Mesodermal cell (in vitro differentiated cells): ENCODE results near the gene C6orf89.

Source experiments
- H3K27ac ChIP-seq: 2 replicates; pipeline ENCODE4 v1.7.0; 2013; ENCODE audit warnings: mild to moderate bottlenecking, low read depth, low read length, moderate library complexity; ENCODE audit not compliant: severe bottlenecking
- H3K36me3 ChIP-seq: 2 replicates; pipeline ENCODE4 v1.7.1; 2013; ENCODE audit warnings: mild to moderate bottlenecking, low read length, moderate library complexity; ENCODE audit not compliant: control insufficient read depth, insufficient read depth
- H3K4me1 ChIP-seq: one replicate; pipeline ENCODE4 v1.7.1; 2013; ENCODE audit warnings: mild to moderate bottlenecking, low read length; ENCODE audit not compliant: insufficient read depth, control insufficient read depth, poor library complexity, severe bottlenecking
- H3K4me3 ChIP-seq: 2 replicates; pipeline ENCODE4 v1.7.0; 2013; ENCODE audit warnings: low read length, control low read depth, mild to moderate bottlenecking; ENCODE audit not compliant: insufficient read depth, poor library complexity, severe bottlenecking; ENCODE audit errors: extremely low read depth
- H3K9me3 ChIP-seq: 2 replicates; pipeline ENCODE4 v1.7.1; 2013; ENCODE audit warnings: mild to moderate bottlenecking, low read length, moderate library complexity; ENCODE audit not compliant: control insufficient read depth
- WGBS, 2 experiments: methylation state at CpG; one replicate each; pipeline ENCODE4 v1.1.5; 2013; ENCODE audit warnings: missing lambda C conversion rate in 2 of 2; ENCODE audit not compliant: insufficient coverage in 2 of 2; 5-methylcytosine and 5-hydroxymethylcytosine counted together

The C6orf89 gene

DNA sequence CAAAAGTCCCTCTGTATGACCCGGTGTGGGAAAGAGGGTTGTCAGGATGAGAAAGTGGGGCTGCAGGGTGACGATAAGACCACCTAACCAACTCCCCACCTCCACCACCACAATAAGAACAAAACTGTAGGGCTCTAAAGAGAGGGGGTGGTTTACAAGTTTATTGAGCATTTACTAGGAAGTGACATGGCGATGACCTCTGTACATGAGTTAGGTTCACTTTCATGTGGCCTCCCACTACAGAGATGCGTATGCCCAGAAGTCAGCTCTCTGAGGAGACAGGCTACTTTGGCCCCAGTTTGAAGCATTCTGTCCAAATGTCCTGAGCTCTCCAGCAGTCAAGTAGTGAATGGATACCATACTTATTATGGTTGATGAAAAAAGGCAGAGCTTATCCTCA lies 40.1 kb downstream of the C6orf89 start:
- no peak overlapping the region for H3K4me3 ChIP-seq
- H3K4me1 ChIP-seq = peaks cover 32% of the 10 kb centered on the region
- no peak overlapping the region for H3K27ac ChIP-seq
- 71 to 100% methylated on average over 1 of the region's 4 CpGs for WGBS, 2 experiments
- H3K9me3 ChIP-seq = no peaks in the 10 kb centered on the region
- H3K36me3 ChIP-seq = peaks cover 16% of the 10 kb centered on the region

DNA sequence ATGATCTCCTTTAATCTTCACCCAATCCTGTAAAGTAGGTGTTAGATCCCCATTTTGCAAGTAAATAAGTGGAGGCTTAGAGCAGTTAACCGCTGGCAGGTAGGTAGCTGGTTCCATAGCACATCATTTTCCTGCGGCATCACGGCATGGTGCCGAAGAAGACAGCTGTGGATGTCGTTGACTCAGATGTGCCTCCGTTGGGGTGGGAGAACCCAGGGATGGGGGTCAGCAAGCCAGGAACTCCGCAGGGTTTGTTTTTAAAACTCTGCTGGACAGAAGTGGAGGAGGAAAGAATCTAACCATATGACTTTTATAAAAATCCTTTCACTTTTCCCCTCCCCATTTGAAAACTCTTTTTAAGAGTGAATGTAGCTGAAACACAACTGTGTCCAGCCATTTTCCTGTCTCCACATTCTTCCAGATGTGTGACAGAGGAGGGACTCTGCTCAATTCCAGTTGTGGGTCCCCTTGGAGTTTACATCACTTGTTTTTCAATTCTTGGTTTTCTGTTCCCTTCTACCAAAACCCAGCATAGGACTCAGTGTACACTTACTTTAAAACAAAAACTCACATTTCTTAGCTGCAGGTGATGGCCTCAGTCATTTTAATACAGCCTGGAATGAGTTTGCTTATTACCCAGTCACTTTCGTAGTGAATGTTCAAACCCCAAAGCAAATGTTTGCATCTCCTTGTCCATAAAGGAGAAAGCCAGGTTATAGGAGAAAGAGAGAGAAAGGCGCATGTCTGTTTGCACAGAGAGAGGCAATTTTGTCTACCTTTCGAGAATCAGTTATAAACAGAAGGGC lies 41.2 kb downstream of the C6orf89 start:
- WGBS, 2 experiments = 85 to 89% methylated on average over 7 to 9 of the region's 10 CpGs
- peaks cover 32% of the 10 kb centered on the region for H3K4me1 ChIP-seq
- peaks cover 11% of the 10 kb centered on the region for H3K36me3 ChIP-seq
- no peak overlapping the region for H3K27ac ChIP-seq
- no peak overlapping the region for H3K4me3 ChIP-seq
- H3K9me3 ChIP-seq = no peaks in the 10 kb centered on the region

DNA sequence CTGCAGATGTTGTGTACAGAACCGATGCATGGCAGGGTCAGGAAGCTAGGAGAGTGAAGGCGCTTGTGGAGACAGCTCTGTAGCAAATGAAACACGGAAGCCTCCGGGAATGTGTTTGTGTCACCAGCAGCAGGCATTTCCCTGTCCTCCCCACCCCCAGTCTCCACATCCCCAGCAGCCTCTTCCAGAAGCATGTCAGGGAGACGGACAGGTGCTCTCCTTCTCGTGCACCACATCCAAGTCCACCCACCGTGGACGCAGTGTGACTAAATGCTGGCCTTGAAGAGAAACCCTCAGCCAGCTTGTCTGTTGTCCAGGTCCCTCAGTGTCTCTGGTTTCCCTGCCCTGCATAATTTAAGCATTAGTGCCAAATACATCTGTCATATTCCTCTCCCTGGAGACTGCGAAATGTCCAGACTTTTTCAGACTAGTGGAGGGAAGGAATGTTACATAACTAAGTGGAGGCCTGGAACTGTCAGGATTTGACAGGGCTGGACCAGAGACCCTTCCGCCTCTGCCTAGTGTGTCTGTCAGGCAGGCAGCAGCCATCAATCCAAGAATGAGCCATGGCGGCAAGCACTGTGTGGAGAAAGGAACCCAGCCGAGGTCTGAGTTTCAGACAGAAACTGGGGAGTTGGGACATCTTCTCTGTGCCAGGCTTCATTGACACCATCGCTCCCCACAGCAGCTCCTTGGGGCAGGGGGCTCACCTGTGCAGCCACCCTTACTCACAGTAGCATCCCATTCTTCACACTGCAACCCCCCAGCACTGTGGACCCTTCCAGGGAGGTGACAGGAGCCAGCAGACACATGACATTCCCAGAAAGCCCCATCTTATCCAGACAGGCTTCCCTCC lies 42.2 kb downstream of the C6orf89 start:
- 90 to 92% methylated on average over 10 to 11 of the region's 13 CpGs for WGBS, 2 experiments
- H3K27ac ChIP-seq = no peak overlapping the region
- H3K9me3 ChIP-seq = no peaks in the 10 kb centered on the region
- H3K36me3 ChIP-seq = peaks cover 11% of the 10 kb centered on the region
- peaks cover 32% of the 10 kb centered on the region for H3K4me1 ChIP-seq
- no peak overlapping the region for H3K4me3 ChIP-seq

DNA sequence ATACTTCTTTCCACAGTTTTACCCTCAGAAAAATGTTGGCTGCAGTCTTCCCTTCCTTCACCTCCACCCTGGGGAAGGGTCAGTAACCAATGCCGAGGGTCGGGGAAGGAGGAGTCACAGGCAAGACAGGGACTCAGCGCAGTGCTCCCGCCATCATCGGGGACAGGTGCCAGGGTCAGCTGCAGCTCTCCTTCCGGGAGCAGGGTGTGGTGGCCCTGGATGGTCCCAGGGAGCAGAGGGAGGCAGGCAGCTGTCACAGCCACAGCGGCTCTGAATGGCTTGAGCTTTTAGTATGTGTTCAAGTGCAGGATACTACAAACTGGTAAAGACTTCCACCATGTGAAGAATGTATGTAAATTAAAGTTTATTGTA lies 42.8 kb downstream of the C6orf89 start:
- peaks cover 28% of the 10 kb centered on the region for H3K4me1 ChIP-seq
- peaks cover 6% of the 10 kb centered on the region for H3K36me3 ChIP-seq
- 85 to 86% methylated on average over 5 to 7 of the region's 7 CpGs for WGBS, 2 experiments
- H3K27ac ChIP-seq = no peak overlapping the region
- no peak overlapping the region for H3K4me3 ChIP-seq
- no peaks in the 10 kb centered on the region for H3K9me3 ChIP-seq

DNA sequence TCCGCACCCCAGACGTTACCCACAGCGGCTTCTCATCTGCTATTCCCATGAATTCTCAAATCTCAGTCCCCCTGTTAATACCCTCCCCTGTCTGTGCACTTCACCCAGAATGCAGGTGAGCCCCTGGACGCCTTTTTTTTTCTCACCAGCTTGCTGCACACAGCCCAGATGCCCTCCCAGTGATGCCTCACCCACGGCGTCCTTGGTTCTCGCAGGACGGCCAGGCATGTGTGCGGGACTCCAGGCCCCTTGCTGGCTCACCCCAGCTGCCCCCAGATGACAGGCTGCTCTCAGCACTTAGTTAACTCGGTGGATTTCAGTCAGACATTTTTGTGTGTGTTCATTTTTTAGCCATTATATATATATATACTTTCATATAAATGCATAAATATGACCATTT lies 43.4 kb downstream of the C6orf89 start:
- Histone ChIP-seq H3K27ac (no peak overlapping the region), H3K4me1 (peaks cover 22% of the 10 kb centered on the region), H3K36me3 (peaks cover 4% of the 10 kb centered on the region), H3K4me3 (no peak overlapping the region), H3K9me3 (no peaks in the 10 kb centered on the region)
- WGBS, 2 experiments = 84 to 90% methylated on average over 4 to 9 of the region's 10 CpGs

DNA sequence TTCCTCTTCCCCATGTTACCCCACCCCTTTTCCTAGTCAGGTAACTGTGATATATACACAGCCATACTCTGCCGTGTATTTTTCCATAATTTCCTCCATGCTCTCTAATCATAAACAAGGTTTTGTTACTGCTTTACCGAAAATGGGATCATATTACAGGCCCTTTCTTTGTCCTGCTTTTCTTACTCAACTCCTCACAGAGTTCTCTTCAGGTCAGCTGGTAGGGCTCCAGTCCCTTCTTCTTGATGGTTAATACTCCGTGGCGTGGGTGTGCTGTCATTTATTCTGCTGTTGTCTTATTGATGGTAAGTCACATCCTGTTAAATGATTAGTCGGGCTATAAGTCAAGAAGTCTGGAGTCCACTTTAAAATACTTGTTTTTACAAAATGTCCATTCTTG lies 43.9 kb downstream of the C6orf89 start:
- Histone ChIP-seq H3K9me3 (no peaks in the 10 kb centered on the region), H3K4me3 (no peak overlapping the region), H3K27ac (no peak overlapping the region), H3K36me3 (peaks cover 3% of the 10 kb centered on the region), H3K4me1 (peaks cover 18% of the 10 kb centered on the region)
- WGBS, 2 experiments = 75 to 84% methylated on average over 2 of the region's 5 CpGs

DNA sequence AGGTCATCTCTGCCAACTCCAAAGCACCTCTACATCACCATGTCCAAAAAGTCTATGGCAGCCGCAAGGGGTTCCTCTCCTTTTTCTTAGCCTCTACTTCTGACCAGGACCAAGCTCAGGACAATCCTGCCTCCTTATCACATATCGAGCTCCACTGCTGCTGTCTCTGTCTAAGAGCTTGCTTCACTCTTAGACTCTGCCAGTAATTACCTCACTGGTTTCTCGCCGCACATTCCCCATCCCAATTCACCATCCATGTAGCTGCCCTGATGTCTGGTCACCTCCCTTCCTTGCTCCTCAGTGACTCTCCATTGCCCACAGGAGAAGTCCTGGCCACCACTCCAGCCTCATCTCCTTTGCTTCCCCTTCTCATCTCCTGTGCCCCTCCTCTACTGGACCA lies 44.7 kb downstream of the C6orf89 start:
- H3K36me3 ChIP-seq = no peaks in the 10 kb centered on the region
- H3K9me3 ChIP-seq = no peaks in the 10 kb centered on the region
- no peak overlapping the region for H3K4me3 ChIP-seq
- WGBS, 2 experiments = 96 to 100% methylated on average over 4 of the region's 4 CpGs
- H3K27ac ChIP-seq = no peak overlapping the region
- peaks cover 14% of the 10 kb centered on the region for H3K4me1 ChIP-seq

DNA sequence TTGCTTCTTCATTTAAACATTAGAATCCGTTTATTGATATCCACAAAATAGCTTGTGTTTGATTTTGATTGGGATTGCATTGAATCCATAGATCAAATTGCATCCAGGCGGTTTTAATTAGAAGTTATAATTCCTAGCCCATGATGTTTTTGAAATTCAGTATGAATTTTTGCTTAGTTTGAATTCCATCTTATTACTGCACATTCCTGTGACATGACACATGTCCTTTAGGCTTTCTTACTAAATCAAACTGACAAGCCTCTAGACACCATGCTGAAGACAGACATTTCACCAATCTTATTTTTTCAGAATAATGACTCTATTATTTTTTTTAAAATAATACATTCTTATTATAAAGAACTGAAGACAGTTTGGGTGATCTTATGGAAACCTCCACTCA lies 47.4 kb downstream of the C6orf89 start:
- no peak overlapping the region for H3K27ac ChIP-seq
- peaks cover 6% of the 10 kb centered on the region for H3K4me1 ChIP-seq
- no CpG with 5 or more reads among the region's 2 CpGs for WGBS, 2 experiments
- no peak overlapping the region for H3K4me3 ChIP-seq
- no peaks in the 10 kb centered on the region for H3K36me3 ChIP-seq
- H3K9me3 ChIP-seq = no peaks in the 10 kb centered on the region

DNA sequence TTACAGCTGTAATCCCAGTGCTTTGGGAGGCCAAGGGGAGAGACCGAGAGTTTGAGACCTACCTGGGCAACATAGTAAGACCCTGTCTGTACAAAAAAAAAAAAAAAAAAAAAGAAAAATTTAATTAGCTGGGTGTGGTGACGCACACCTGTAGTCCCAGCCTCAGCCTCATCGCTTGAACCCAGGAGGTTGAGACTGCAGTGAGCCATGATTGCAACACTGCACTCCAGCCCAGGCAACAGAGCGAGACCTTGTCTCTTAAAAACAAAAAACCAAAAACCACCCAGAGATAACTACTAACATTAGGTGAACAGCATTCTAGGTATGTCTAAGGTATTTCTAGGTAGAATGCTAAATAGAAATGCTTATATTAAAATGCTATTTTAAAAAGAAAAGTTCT lies 47.8 kb downstream of the C6orf89 start:
- WGBS, 2 experiments = 86 to 100% methylated on average over 2 to 3 of the region's 4 CpGs
- Histone ChIP-seq H3K4me3 (no peak overlapping the region), H3K9me3 (no peaks in the 10 kb centered on the region), H3K4me1 (peaks cover 4% of the 10 kb centered on the region), H3K27ac (no peak overlapping the region), H3K36me3 (no peaks in the 10 kb centered on the region)

DNA sequence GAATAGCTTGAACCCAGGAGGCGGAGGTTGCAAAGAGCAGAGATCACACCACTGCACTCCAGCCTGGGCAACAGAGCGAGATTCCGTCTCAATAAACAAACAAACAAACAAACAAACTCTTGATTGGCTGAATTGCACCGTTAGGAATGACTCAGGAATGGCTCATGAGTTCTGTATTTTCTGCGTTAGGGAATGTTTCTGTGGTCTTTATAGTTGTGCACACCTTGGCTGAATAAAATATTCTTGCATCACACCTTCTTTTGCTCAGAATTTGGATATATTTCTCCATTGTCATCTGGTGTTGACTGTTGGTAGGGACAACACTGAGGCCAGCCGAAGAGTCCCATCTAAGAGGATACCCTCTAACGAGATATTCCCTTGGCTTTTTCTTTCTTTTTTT lies 49.1 kb downstream of the C6orf89 start:
- H3K4me1 ChIP-seq = peaks cover 9% of the 10 kb centered on the region
- H3K36me3 ChIP-seq = no peaks in the 10 kb centered on the region
- WGBS, 2 experiments = 83 to 100% methylated on average over 1 to 2 of the region's 7 CpGs
- no peaks in the 10 kb centered on the region for H3K9me3 ChIP-seq
- no peak overlapping the region for H3K4me3 ChIP-seq
- H3K27ac ChIP-seq = no peak overlapping the region

DNA sequence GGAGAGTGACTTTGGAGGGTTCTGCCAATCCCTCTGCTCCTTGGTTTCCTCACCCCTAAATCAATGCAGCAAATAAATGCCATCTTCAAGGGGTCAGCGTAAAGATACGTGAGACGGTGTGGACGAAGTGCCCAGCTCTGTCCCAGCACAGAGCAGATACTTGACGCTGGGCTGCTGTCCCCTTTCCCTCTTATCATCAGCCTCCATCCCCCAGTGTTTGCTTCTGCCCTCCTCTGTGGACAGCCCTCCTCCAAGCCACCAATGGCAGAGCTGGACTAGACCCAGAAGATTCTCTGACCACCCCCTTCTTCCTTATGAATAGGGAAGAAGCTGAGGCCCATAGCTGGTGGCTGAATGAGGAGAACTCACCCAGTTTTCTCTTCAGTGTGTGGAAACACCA lies 51.1 kb downstream of the C6orf89 start:
- 92% methylated on average over 5 of the region's 5 CpGs for WGBS, 2 experiments
- no peak overlapping the region for H3K4me3 ChIP-seq
- H3K9me3 ChIP-seq = no peaks in the 10 kb centered on the region
- H3K27ac ChIP-seq = no peak overlapping the region
- peaks cover 9% of the 10 kb centered on the region for H3K4me1 ChIP-seq
- no peaks in the 10 kb centered on the region for H3K36me3 ChIP-seq
